ENCODE measurements around the gene MOB3B. TPM values are rescaled to one million over a fixed set of nuclear protein-coding genes. Genes with fewer than 3 reads are reported as not detected.

The MOB3B gene
- total RNA-seq, result under 1 TPM; 0.40 to 0.44 TPM

GRCh38 chr9:27529316-27530278 lies at the start of gene MOB3B:
Gene MOB3B, minus strand, starts transcription at chr9:27529814. Its CDS starts 74,264 bp downstream, at chr9:27455550.
- POLR2A ChIA-PET, result no interaction called here
- CTCF ChIA-PET, result interaction anchor here (1.1 to 2.4 kb wide), 8 partner anchors 14 to 199 kb away, joined by 3 to 23 read pairs (median 4); partner anchors contain the start of gene C9orf72

- ChIA-PET CTCF (interaction anchor here (0.8 to 1.4 kb wide), 2 partner anchors 22 to 44 kb away, joined by 3 to 6 read pairs; partner anchors contain the start of gene MOB3B), POLR2A (interaction anchor here (0.9 kb wide), 1 partner anchor 13 kb away, joined by 3 read pairs; no protein-coding TSS in a partner anchor)
Observed at GRCh38 chr9:27573634-27574590, 44.3 kb upstream of the MOB3B start.

- ChIA-PET CTCF (interaction anchor here (0.8 to 1.4 kb wide), 2 partner anchors 21 to 43 kb away, joined by 3 to 6 read pairs; partner anchors contain the start of gene MOB3B), POLR2A (interaction anchor here (0.6 to 0.9 kb wide), 2 partner anchors 12 to 212 kb away, joined by 3 to 4 read pairs; no protein-coding TSS in a partner anchor)
Observed at GRCh38 chr9:27572918-27573633, 43.5 kb upstream of the MOB3B start, which contains the start of gene C9orf72. Gene C9orf72, minus strand, starts transcription at chr9:27573481. Its CDS starts 6,361 bp downstream, at chr9:27567120.

GRCh38 chr9:27572566-27572917 lies 42.9 kb upstream of the MOB3B start:
- ChIA-PET POLR2A (interaction anchor here (0.6 to 0.9 kb wide), 2 partner anchors 11 to 213 kb away, joined by 3 to 4 read pairs; no protein-coding TSS in a partner anchor), CTCF (interaction anchor here (0.8 to 1.4 kb wide), 2 partner anchors 20 to 42 kb away, joined by 3 to 6 read pairs; partner anchors contain the start of gene MOB3B)

- ChIA-PET CTCF (no interaction called here), POLR2A (interaction anchor here (0.6 kb wide), 1 partner anchor 213 kb away, joined by 4 read pairs; no protein-coding TSS in a partner anchor)
Observed at GRCh38 chr9:27572061-27572460, 42.4 kb upstream of the MOB3B start.

- ChIA-PET POLR2A (no interaction called here), CTCF (no interaction called here)
Observed at GRCh38 chr9:27571011-27571410, 41.4 kb upstream of the MOB3B start.

GRCh38 chr9:27569406-27569805 lies 39.8 kb upstream of the MOB3B start:
- ChIA-PET CTCF (interaction anchor here (0.7 to 0.9 kb wide), 2 partner anchors 10 to 40 kb away, joined by 3 read pairs; partner anchors contain the start of gene MOB3B), POLR2A (no interaction called here)

- POLR2A ChIA-PET, result no interaction called here
- CTCF ChIA-PET, result no interaction called here
Observed at GRCh38 chr9:27566118-27566517, 36.5 kb upstream of the MOB3B start.

- ChIA-PET POLR2A (no interaction called here), CTCF (no interaction called here)
Observed at GRCh38 chr9:27565696-27566095, 36.1 kb upstream of the MOB3B start.

- POLR2A ChIA-PET, result no interaction called here
Observed at GRCh38 chr9:27564670-27565069, 35.1 kb upstream of the MOB3B start.

GRCh38 chr9:27563738-27564430 lies 34.3 kb upstream of the MOB3B start:
- CTCF ChIA-PET, result no interaction called here
- POLR2A ChIA-PET, result no interaction called here

More at GRCh38 chr9:27564670-27565069, 35.1 kb upstream of the MOB3B start:
- CTCF ChIA-PET, result no interaction called here

GRCh38 chr9:27561685-27562084 lies 32.1 kb upstream of the MOB3B start:
- CTCF ChIA-PET, result no interaction called here
- POLR2A ChIA-PET, result interaction anchor here (1.0 kb wide), 1 partner anchor 11 kb away, joined by 3 read pairs; the partner anchor contains the start of gene C9orf72

GRCh38 chr9:27560457-27560856 lies 30.8 kb upstream of the MOB3B start:
- ChIA-PET CTCF (interaction anchor here (1.2 kb wide), 1 partner anchor 30 kb away, joined by 3 read pairs; no protein-coding TSS in a partner anchor), POLR2A (no interaction called here)

- POLR2A ChIA-PET, result no interaction called here
- CTCF ChIA-PET, result interaction anchor here (0.7 kb wide), 1 partner anchor 90 kb away, joined by 4 read pairs; no protein-coding TSS in a partner anchor
Observed at GRCh38 chr9:27558307-27558706, 28.7 kb upstream of the MOB3B start.

- POLR2A ChIA-PET, result no interaction called here
- CTCF ChIA-PET, result no interaction called here
Observed at GRCh38 chr9:27556470-27556869, 26.9 kb upstream of the MOB3B start.

- CTCF ChIA-PET, result no interaction called here
- POLR2A ChIA-PET, result no interaction called here
Observed at GRCh38 chr9:27554712-27555111, 25.1 kb upstream of the MOB3B start.

GRCh38 chr9:27549196-27549755 lies 19.7 kb upstream of the MOB3B start:
- POLR2A ChIA-PET, result no interaction called here
- CTCF ChIA-PET, result interaction anchor here (1.0 kb wide), 1 partner anchor 216 kb away, joined by 3 read pairs; no protein-coding TSS in a partner anchor
